Stimulated activated CD4-positive, alpha-beta T cell treated with anti-CD3 and anti-CD28 coated beads, Interleukin-4, amount 100 ng/mL, for 1 hour (primary cell): Measurements from ENCODE around the gene RBM20.
"Not testable (repeated sequence)": the region's sequence is repeated elsewhere in the genome, so short reads cannot be mapped to it uniquely, and the experiment has no call there.

ENCODE experiments used
- DNase-seq: peaks from one replicate; pipeline ENCODE4 v3.0.0-alpha.2; 2020

RBM20 gene

DNA sequence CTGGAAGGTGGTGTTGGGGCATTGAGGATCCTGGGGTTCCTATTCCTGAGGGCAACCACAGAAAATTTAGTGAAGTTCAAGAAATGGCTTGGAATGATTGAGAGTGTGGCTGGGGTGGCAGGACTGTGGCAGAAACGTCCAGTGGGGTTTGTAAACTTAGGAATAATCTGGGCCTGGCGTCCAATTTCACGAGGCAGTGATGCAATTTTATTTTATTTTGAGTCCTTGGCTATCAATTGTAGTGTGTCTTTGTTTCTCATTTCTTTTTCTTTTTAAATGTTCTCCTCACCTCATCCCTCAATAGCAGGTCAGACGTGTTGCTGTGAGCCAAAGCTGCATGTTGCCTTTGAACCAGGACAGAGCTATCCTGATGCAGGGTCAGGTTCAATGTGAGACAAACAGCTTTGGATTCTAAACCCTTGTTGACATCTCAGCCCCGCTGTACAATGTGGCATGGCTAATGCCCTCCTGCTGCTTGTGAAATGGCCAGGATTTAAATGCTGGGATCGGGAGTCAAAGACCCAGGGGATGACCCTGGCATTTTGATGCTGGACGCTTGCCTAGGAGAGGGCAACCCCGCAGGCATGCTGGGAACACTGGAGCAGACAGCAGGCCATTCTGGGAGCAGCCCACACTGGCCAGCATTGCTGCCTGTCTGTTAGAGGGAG, 64.8 kb downstream of the RBM20 start:
- no peak for DNase-seq

DNA sequence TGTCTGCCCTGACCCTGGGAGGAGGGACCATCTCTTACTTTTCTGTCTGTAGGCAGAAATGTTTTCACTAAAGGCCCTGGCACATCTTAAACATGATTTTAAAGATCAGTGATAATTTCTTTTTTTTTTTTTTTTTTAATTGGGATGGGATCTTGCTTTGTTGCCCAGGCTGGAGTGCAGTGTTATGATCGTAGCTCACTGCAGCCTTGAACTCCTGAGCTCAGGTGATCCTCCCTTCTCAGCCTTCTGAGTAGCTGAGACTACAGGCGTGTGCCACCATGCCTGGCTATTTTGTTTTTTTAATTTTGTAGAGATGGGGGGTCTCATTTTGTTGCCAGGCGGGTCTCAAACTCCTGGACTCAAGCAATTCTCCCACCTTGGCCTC, 65.3 kb downstream of the RBM20 start:
- DNase-seq: no peak

DNA sequence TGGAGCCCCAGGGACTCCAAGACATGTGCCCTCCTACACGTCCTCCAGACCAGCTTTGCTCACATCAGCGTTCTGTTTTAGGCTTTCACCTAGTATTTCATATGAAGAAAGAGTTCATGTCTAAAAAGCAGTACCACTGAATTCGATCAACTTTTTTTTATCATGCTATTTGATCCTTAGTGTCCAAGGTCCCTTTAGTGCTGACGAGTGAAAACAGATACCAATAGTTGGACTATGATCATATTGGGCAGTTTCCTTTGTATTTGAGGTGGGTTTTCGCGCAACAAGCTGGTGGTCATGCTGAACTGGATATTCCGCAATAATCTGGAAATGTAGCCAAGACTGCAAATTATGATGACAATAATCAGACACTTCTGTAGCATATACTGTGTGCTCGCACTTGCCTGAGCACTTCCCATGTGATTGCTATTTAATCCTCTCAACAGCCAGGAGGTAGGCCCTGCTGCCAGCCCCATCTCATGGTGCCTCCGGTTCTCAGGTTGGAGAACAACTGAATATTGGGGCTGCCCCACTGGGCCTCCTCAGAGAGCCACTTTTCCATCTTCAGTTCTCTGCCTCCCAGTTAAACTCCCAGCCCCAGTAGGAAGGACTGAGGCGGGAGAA, 65.9 kb downstream of the RBM20 start:
- DNase-seq: no peak

DNA sequence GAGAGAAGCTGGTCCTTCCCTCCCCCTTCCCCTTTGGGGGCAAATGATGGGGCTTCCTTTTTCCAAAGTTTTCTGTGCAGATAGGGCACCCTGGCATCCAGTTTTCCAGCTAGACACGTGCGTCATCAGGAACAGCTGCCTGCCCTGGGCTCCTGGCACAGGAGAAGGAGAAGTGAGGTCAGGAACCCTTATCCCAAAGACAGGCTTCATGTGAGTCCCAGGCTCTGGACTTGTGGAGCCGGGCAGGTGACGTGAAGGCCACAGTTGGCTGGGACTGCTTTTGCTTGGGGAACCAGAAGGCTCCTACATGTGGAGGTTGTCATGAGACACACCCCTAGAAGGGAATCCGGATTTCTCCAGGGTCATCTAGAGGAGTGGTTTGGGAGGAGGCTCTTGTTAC, 66.5 kb downstream of the RBM20 start:
- DNase-seq: no peak

DNA sequence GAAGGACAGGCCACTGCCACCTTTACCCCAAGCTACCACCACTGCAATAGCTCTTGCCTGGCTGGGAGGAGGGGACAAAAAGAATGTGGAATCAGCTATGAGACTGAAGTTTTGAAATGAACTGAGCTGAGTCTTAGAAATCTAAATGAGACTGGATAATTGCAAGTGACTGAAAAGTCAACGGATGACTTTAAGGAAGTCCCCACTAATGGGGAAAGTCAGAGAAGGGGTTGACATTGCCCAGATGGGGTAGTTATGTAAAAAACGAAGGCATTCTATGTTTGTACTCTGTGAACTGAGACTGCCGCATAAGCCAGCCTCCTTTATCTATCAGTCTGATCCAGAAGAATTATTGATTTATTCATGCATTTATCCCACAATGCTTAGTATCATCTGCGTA, 67.2 kb downstream of the RBM20 start:
- DNase-seq: no peak

DNA sequence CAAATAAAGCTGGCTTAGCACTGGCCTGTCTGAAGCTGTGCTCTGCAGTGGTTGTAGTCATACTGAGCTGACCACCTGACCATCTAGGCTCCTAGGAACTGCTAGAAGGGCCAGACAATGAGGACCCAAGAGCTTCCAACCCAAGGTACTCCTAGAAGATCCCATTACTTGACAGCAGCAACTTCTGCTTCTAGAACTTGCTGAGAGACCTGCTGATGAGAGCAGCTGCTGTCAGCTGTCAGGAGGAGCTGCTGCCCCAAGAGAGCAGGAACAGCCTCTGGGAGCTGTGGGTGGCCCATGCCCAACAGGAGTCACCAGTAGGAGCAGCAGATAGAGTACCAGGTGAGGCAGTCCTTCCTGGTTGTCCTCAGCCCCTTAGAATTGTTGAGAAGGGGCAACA, 70.2 kb downstream of the RBM20 start:
- DNase-seq: no peak

DNA sequence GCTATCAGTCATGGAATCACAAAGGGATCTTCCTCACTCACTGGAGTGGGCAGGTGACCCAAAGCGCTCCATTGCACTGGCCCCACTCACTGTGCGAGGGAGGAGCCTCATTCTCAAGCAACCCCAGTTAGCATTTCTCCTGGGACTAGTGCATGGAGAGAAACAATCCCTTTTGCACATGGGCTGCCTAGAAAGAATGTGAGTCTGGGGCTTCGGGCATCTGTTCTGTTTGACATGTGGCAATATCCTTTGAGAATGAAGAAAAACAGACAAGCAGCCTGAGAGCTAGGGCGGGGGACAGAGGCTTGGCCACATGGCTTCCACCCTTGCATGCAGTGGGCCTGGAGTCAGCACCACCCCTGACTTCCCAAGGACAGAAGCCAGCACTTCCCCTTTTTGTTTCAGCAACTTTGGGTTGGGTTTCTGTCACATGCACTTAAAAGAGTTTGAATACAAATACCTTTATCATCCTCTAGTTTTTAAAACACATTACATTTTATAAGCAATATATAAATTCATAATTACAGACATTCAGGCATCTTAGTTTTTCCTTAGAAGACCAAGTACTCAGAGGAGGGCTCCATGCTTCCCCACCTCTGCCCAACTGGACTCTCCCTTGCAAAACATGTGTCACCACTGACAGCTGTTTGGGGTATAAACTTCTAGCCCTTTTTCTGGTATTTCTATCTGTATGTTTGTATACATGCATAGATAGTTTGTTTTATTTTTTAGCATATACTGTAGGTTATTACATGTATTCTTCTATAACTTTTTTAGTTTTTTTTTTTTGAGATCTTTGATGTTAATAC, 73.8 kb downstream of the RBM20 start:
- no peak for DNase-seq

DNA sequence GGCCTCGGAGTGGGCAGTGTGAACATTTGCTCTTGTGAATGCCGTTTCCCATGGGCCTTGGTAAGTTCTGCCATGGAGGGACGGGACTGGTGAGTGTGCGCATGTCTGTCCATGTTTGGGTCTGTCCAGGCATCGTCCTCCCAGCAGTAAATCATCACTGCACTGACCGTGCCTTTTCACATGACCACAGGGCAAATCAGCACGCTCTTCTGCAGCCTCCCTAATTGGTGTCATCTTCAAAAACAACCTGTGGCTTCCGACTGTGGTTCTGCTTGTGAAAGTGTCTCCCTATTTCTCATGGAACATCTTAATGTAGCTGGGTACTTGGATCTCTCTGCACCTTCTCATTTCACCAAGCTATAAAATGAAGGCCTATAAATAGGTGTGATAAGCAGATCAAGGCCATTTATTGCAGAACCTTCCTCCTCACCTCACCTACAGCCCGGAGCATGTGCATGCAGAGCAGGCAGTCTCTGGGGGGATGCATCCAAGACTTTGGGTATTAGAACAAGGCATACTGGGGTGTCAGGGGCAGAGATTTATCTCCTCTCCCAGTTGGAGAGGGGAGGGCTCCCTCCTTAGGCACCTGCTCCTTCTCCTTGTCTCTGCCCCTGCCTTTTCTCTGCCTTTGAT, 77.4 kb downstream of the RBM20 start:
- no peak for DNase-seq

DNA sequence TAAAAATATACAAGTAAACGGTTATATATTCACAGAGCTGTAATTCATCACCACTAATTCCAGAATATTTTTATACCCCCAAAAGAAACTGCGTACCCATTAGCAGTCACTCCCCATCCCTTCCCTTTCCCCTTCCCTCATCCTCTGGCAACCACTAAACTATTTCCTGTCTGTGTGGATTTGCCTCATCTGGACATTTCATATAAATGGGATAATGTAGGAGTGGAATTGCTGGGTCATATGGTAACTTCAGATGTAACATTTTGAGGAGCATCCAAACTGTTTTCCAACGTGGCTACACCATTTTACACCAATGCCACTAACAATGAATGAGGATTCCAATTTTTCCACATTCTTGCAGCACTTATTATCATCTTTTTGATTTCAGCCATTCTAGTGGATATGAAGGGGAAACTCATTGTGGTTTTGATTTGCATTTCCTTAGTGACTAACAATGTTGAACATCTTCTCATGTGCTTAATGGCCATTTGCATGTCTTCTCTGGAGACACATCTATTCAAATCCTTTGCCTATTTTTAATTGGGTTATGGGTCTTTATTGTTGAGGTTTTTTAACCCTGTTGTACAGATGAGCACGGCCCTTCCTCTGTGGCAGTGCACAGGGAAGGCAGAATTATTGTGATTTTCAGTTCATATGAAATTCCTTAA, 79.2 kb downstream of the RBM20 start:
- DNase-seq: no peak

DNA sequence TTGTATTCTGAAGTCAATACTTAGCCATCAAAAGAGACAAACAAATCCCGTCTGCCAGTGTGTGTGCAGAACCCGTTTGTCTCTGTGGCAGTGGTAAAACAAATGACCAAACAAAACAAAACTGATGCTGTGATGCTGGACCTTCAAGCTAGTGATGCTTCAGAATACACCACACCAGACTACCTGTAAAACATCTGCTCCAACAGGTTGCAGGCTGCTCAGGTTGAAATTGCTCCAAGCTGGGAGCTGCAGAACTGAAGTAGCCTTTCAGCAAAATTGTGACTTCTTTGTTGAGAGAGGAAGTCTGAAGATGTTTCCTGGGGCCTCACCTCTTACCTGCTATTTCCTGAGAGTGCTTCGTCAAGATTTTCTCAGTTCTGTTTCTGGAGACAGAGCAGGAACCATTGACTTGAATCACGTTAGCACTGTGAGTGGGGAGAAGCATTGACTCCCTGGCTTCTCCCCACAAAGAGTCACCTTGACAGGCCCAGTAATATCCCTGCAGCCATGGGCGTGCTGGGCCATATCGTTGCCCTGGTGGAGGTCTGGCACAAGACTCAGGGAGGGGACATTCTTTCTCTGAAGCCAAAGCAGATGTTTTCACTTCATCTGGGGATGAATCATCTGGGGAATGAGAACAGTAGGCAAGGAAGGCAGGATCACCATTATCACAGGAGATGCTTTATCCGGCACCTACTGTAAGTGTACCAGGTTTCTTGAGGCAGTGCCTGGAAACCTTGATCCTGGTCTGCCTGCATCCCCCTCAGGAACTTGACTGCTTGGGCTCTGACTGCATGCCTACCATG, 80.2 kb downstream of the RBM20 start:
- DNase-seq: no peak

DNA sequence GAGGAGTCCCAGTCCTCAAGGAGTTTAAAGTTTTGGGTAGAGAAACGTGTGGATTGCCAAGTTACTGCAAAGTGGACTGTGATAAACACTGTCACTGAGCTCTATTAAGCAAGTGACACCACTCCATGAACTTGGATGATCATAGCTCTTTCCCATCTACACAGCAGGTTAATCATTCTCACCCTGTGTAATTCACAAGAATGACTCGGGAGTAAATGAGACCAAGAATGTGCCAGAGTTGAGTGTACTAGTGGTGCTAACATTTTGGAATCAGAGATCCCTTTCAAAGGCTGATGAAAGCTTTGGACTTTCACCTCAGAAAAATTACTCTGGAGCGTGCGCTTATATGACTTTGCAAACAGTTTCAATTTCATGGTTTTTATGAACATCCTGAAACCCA, 80.8 kb downstream of the RBM20 start:
- DNase-seq: no peak

DNA sequence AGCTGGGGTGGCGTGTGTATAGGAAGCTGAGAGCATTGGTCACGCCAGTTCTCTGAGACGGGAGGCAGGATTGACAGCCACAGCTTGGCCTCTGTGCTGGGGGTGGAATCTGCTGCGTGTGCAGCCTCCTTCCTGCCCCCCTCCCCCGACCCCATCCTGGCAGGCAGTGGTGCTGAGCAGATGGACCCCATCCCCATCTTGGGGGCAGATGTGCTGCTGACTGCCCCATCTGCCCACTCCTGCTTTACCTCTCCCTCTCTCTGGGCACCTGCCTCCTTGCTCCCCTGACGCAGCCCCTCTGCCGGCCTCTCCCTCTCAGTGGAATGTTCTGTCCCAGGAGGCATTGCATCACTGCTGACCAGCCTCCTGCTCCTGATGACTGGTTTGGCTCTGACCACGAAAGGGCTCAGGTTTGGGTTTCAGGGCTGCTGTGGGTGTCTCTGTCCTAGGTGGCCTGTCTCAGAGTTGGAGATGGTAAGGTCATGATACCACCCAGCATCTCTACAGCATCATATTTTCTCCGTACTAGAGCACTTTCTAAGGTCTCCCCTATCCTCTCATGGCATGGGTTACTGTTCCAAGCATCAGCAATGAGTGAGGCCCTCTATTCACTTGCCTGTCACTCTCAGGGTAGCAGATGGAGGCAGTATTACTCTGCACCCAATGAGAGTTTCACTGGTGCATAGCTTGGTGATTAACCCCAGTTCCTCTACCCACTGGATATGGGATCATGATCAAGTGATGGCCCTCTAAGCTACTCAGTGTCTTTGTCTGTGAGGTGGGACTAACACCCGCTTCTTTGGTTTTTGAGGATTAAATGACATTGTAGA, 81.9 kb downstream of the RBM20 start:
- DNase-seq: no peak

DNA sequence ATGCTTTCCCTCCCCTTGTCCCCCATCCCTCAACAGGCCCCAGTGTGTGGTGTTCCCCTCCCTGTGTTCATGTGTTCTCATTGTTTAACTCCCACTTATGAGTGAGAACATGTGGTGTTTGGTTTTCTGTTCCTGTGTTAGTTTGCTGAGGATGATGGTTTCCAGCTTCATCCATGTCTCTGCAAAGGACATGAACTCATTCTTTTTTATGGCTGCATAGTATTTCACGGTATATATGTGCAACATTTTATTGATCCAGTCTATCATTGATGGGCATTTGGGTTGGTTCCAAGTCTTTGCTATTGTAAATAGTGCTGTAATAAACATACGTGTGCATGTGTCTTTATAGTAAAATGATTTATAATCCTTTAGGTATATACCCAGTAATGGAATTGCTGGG, 83.6 kb downstream of the RBM20 start:
- not testable (repeated sequence) for DNase-seq

DNA sequence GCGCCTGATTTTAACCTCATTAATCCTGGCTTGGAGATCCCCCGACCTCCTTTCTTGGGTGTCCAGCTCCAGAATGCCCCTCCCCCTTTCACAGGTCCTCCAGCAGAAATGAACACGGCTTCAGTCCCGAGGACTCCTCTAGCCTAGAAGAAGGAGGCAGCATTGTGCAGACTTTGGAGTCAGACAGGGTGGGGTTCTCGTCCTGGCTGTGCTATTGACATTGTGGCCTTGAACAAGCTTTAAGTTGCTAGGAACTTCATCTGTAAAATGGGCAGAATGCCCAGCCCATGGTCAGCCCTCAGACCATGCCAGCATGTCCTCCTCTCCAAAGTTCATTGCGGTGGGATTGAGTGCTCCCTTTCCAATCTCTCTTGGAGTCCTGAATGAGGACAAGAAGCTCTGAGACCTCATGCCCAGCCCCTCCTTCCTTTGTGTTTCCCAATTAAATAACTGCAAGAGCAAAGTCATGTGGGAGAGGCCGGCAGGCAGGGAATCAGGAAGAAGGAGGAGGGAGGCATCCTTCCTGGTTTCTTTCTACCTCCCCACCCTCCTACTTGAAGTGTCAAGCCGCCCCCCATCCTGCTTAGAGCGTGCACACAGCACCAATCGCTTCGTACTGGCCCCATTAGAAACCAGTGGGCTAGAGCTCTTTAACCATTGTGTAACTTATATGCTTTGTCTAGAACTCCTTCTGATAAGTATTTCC, 86.4 kb downstream of the RBM20 start:
- DNase-seq: no peak

DNA sequence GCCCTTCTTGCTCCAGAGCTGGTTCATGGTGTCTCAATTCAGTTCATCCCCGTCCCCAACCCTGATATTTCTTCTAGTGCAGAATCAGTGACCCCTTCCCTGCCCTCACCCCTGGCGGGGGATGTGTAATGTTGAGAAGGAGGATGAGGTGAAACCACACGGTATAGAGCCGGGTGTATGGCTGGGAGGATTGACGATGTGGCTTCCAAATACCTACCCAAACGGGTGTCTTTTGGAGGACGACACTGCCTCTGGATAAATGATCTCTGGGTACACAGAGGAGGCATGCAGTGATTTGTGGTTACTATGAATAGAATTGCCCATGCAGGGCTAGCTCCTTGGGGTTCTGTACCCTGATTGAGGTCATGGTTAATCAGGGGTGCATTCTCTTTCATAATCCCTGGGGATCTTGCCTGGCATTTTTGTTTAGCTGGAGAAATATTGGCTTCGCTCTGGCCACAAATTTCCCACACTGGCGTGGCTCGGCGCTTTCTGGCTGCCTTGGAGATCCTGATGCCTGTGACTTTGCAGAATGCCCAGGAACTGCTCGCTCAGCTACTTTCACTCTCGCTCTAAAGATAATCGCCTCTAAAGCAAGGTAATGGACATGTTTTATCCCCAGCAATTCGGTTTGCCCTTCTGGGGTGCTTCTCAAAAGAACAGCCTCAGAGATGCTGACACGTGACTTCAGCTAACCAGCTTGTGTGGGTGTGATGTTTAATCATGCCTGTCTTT, 89.2 kb downstream of the RBM20 start:
- no peak for DNase-seq

DNA sequence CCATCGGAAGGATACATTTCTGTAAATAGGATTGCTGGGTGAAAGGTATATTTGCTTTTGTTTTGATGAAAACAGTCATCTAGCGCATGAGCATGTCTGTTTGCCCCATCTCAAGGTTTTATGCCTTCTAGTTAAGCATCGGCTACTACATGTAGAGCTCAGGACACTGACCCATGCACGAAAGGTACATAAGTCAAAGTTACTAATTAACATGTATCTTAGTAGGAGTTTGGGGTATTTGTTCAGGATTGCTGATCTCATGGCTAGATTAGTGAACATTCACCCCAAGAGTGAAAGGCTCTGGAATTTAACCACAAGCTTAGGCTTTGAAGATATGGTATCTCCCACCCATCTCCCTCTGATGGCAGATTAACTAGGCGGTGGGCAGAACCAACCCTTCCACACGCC, 91.5 kb downstream of the RBM20 start:
- no peak for DNase-seq

DNA sequence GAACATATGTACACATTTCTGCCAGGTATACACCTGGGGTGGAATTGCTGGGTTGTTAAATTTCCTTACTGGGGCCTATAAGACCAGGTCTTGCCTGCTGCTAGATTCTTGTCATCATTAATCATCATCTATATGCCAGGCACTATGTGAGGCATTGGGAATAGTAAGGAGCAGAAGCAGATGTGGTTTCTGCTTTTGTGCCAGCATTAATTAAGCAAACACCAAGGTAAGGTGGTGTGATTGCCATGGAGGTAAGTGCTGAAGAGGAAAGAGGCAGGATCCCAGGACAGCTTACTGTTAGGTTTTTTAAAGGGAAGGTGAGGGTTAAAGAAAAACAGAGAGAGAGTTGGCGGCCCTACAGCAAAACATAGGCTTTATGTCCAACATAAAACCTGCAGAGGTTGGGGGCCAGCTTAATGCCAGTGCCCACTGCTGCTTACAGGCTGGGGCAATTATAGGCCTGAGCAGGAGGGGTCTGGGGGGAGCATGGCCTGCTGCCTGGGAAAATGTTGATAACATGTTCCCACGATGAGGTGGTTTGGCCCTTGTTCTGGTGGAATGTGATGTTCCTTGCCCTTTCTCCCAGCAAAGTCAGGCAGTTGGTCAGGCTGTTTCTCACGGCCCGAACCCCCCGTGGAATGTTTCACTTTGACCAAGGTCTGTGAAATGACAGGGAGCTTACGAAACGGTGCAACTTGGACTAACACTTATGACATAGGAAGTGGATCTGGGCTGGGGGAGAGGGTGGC, 93.9 kb downstream of the RBM20 start:
- DNase-seq: no peak

DNA sequence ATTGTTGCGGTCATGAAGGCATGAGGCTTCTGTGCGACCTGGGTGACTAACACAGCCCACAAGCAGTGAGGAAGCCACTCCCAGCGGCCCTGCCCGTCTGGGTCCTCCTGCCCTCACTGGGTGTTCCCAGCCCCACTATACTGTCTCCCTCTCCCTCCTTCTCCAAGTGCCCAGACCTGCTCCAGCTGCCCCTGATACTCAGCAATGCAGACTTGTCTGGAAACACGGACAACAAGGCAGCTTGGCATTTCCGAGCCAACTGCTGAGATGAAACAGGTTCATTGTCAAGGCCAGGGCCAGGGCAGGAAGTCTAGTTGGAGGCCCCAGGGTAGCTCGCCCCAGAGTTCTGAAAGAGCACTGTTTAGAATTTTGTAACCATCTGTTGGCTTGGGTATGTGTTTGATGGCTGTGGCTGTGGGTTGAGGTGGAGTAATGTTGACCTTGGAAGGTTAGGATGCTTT, 95.7 kb downstream of the RBM20 start:
- peak; percentile 19 for DNase-seq

DNA sequence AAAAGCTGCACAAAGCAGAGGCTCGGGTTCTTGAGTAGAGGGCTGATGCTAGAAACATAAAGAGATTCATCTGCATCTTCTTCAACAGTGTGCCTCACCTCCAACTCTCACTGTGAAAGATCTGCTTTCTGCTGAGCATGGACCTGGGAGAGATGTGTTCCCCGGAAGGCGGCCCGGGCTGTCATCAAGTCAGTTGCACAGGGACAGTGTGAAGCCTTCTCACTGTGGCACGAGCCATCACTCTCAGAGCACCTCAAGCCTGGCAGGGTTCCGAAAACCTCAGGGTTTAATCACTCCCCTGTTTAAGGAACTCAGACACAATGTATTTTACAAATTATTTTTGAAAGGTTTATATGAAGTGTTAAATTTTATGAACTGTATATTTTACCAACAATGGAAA, 98.7 kb downstream of the RBM20 start:
- DNase-seq: no peak
